ENCODE measurements around the gene CGB8. TPM values are rescaled to one million over a fixed set of nuclear protein-coding genes. Genes with fewer than 3 reads are reported as not detected.
"Not testable (repeated sequence)": the region's sequence is repeated elsewhere in the genome, so short reads cannot be mapped to it uniquely, and the experiment has no call there.

CGB8 gene
- total RNA-seq: not detected
- polyA plus RNA-seq: not detected
- long read RNA-seq, donor 1: 0 reads
- long read RNA-seq, donor 2: 0 reads

- H3K4me1 ChIP-seq (ENCODE audit: control insufficient read depth in 1 of 2, insufficient read depth in 2 of 2, low read length in 2 of 2); intact Hi-C loops (cut with DNase I); H3K27ac ChIP-seq (ENCODE audit: low read depth in 1 of 2, low read length in 2 of 2); H3K27me3 ChIP-seq (ENCODE audit: control insufficient read depth in 1 of 2, insufficient read depth in 2 of 2, low read length in 1 of 2); H3K4me3 ChIP-seq (ENCODE audit: low read length in 2 of 2); ATAC-seq (ENCODE audit: low FRiP score); H3K9me3 ChIP-seq (ENCODE audit: control insufficient read depth, low read length); H3K36me3 ChIP-seq (ENCODE audit: control insufficient read depth in 1 of 2, insufficient read depth in 2 of 2, low read length in 1 of 2); DNase-seq: not testable (repeated sequence)
- WGBS, 2 donors: 70 to 79% methylated on average over 8 to 12 of the region's 12 CpGs
These were observed at the start of gene CGB8 for GRCh38 chr19:49049011-49049410. CGB8 (minus strand) TSS chr19:49049111; CDS start chr19:49048739, 372 bp downstream.

DNA sequence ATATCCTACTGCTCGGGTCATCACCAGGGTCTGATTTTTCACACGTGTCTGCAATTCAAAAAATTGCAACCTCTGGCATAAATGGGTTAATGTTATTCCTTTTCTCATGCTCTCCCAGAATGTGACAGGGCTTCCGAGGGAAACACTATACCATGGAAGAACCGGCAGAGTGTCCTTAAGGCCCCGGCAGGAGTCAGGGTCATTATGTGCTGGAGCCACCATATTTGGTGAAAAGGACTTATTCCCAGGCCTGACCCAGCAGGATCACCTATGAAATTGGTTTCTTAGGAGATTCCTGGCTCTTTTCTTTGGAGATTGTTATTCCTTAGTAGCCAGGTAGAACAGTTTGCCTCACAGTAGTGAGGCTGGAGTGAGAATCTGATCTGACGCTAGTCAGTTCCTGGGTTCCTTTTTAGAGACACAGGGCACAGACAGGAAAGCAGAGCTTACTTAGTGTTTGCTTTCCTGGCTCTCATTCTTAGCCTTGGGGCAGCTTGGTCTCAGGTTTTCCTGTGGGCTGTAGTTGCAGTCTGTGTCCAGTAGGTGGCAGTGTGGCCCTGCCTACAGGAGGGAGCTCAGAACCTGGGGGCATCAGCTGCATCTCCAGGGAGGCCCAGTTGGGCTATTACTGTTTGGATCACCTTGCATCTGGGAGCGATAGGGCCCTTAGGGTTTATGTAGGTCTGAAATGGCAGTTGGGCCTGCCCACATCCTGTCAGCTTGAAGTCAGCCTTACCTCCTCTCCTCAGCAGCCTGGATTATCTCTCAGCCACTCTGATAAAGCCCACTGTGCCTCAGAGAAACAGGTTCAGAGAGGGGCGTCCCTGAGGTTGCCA, 48.8 kb upstream of the CGB8 start:
- Histone ChIP-seq H3K4me3 (ENCODE audit: low read length in 2 of 2) (no peak overlapping the region), H3K27me3 (ENCODE audit: control insufficient read depth in 1 of 2, insufficient read depth in 2 of 2, low read length in 1 of 2) (no peaks in the 10 kb centered on the region), H3K27ac (ENCODE audit: low read depth in 1 of 2, low read length in 2 of 2) (no peak overlapping the region), H3K4me1 (ENCODE audit: control insufficient read depth in 1 of 2, insufficient read depth in 2 of 2, low read length in 2 of 2) (no peaks in the 10 kb centered on the region), H3K36me3 (ENCODE audit: control insufficient read depth in 1 of 2, insufficient read depth in 2 of 2, low read length in 1 of 2) (peaks cover 0 to 9% of the 10 kb centered on the region in 2 donors), H3K9me3 (ENCODE audit: control insufficient read depth, low read length) (no peaks in the 10 kb centered on the region)
- peak in 1 of 2 donors; percentile 74 for DNase-seq
- intact Hi-C loops (cut with DNase I): loop anchor here (5.0 to 10.0 kb wide), 2 partner anchors 47 to 110 kb away; no protein-coding TSS in a partner anchor
- peak; percentile 84 for ATAC-seq (ENCODE audit: low FRiP score)
- WGBS, 2 donors: 39 to 42% methylated on average over 8 of the region's 8 CpGs

DNA sequence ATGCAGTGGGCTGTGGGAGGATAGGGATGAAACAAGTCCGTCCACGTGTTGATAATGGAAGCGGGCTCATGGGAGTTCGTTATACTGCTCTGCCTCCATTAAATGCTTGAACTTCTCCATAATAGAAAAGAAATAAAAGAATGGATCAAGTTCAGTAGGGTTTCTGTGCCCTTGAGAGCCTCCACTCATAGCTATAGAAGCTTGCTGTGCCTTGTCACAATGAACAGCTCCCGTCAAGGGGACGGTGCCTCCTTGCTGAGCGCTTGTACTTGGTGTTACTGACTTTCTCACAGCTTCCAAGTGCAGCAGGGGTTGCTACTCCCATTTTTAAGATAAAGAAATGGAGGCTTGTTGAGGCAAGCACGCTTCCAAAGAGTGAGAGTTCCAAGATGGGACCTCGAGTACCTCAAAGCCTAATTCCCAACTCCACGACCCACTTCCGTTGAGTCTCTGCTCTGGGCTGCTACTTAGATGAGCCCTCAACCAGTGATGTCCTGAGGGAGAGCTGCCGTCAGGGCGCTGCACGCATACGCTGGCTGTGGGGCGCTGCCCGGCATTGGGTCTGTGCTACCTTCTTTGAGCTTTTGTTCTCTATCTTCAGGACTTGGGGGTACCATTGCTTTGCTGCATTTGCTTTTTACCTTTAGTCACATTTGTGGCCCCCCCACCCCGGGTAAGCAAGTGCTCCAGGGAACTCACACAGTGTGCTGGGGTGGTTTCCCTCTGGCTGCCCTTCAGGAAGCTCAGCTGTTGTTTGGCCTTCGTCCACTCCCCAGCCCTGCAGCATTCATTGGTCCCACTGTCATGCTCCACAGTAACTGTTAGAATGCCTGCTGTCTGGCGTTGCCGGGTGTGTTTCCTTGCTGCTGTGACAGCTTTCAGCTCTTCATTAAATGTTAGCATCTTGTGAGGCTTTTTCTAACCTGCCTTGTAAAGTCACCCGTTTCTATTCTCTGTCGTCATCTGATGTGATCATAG, 45.9 kb upstream of the CGB8 start:
- H3K27ac ChIP-seq (ENCODE audit: low read depth in 1 of 2, low read length in 2 of 2): no peak overlapping the region
- intact Hi-C loops (cut with DNase I): loop anchor here (5.0 to 10.0 kb wide), 3 partner anchors 50 to 113 kb away; no protein-coding TSS in a partner anchor
- 71 to 72% methylated on average over 23 of the region's 23 CpGs for WGBS, 2 donors
- DNase-seq (no peak), ATAC-seq (ENCODE audit: low FRiP score) (no peak)
- no peaks in the 10 kb centered on the region for H3K4me1 ChIP-seq (ENCODE audit: control insufficient read depth in 1 of 2, insufficient read depth in 2 of 2, low read length in 2 of 2)
- H3K27me3 ChIP-seq (ENCODE audit: control insufficient read depth in 1 of 2, insufficient read depth in 2 of 2, low read length in 1 of 2): no peaks in the 10 kb centered on the region
- peaks cover 7 to 11% of the 10 kb centered on the region in 2 donors for H3K36me3 ChIP-seq (ENCODE audit: control insufficient read depth in 1 of 2, insufficient read depth in 2 of 2, low read length in 1 of 2)
- no peak overlapping the region for H3K4me3 ChIP-seq (ENCODE audit: low read length in 2 of 2)
- no peaks in the 10 kb centered on the region for H3K9me3 ChIP-seq (ENCODE audit: control insufficient read depth, low read length)

- H3K36me3 ChIP-seq (ENCODE audit: control insufficient read depth in 1 of 2, insufficient read depth in 2 of 2, low read length in 1 of 2): peaks cover 7 to 8% of the 10 kb centered on the region in 2 donors
- WGBS, 2 donors: 88% methylated on average over 6 of the region's 6 CpGs
- H3K4me3 ChIP-seq (ENCODE audit: low read length in 2 of 2): no peak overlapping the region
- intact Hi-C loops (cut with DNase I): loop anchor here in 1 of 2 donors (5.0 to 10.0 kb wide), 2 partner anchors 52 to 105 kb away; no protein-coding TSS in a partner anchor
- H3K27ac ChIP-seq (ENCODE audit: low read depth in 1 of 2, low read length in 2 of 2): no peak overlapping the region
- DNase-seq: no peak
- no peaks in the 10 kb centered on the region for H3K27me3 ChIP-seq (ENCODE audit: control insufficient read depth in 1 of 2, insufficient read depth in 2 of 2, low read length in 1 of 2)
- no peak for ATAC-seq (ENCODE audit: low FRiP score)
- no peaks in the 10 kb centered on the region for H3K9me3 ChIP-seq (ENCODE audit: control insufficient read depth, low read length)
- no peaks in the 10 kb centered on the region for H3K4me1 ChIP-seq (ENCODE audit: control insufficient read depth in 1 of 2, insufficient read depth in 2 of 2, low read length in 2 of 2)
These were observed 43.8 kb upstream of the CGB8 start for GRCh38 chr19:49092686-49093085.

GRCh38 chr19:49091391-49092038, 42.6 kb upstream of the CGB8 start:
- DNase-seq (no peak), ATAC-seq (ENCODE audit: low FRiP score) (no peak)
- intact Hi-C loops (cut with DNase I): loop anchor here in 1 of 2 donors (5.0 to 10.0 kb wide), 2 partner anchors 53 to 106 kb away; no protein-coding TSS in a partner anchor
- Histone ChIP-seq H3K27me3 (ENCODE audit: control insufficient read depth in 1 of 2, insufficient read depth in 2 of 2, low read length in 1 of 2) (no peaks in the 10 kb centered on the region), H3K27ac (ENCODE audit: low read depth in 1 of 2, low read length in 2 of 2) (no peak overlapping the region), H3K36me3 (ENCODE audit: control insufficient read depth in 1 of 2, insufficient read depth in 2 of 2, low read length in 1 of 2) (peaks cover 8 to 9% of the 10 kb centered on the region in 2 donors), H3K4me1 (ENCODE audit: control insufficient read depth in 1 of 2, insufficient read depth in 2 of 2, low read length in 2 of 2) (no peaks in the 10 kb centered on the region), H3K9me3 (ENCODE audit: control insufficient read depth, low read length) (no peaks in the 10 kb centered on the region), H3K4me3 (ENCODE audit: low read length in 2 of 2) (no peak overlapping the region)
- WGBS, 2 donors: 91 to 93% methylated on average over 17 of the region's 17 CpGs

DNA sequence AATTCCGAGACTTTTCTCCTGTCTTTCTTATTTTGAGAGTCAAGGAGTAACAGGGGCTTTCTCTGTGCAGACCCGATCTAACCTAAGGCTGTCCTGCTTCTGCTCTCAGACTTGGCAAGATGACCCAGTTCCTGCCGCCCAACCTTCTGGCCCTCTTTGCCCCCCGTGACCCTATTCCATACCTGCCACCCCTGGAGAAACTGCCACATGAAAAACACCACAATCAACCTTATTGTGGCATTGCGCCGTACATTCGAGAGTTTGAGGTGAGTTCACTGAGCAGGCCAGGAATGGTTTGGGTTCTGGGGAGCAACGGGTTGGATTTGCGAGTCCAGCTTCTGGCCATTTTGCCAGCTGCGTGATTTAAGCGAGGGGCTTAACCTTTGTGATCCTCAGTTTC, 37.4 kb upstream of the CGB8 start:
- Histone ChIP-seq H3K27ac (ENCODE audit: low read depth in 1 of 2, low read length in 2 of 2) (no peak overlapping the region), H3K4me1 (ENCODE audit: control insufficient read depth in 1 of 2, insufficient read depth in 2 of 2, low read length in 2 of 2) (no peaks in the 10 kb centered on the region), H3K9me3 (ENCODE audit: control insufficient read depth, low read length) (no peaks in the 10 kb centered on the region), H3K4me3 (ENCODE audit: low read length in 2 of 2) (peak overlapping the region; percentile 24 to 65), H3K36me3 (ENCODE audit: control insufficient read depth in 1 of 2, insufficient read depth in 2 of 2, low read length in 1 of 2) (peaks cover 4 to 8% of the 10 kb centered on the region in 2 donors), H3K27me3 (ENCODE audit: control insufficient read depth in 1 of 2, insufficient read depth in 2 of 2, low read length in 1 of 2) (no peaks in the 10 kb centered on the region)
- intact Hi-C loops (cut with DNase I): no loop called here
- no peak for ATAC-seq (ENCODE audit: low FRiP score)
- no peak for DNase-seq
- 54 to 58% methylated on average over 11 of the region's 11 CpGs for WGBS, 2 donors

GRCh38 chr19:49085868-49086232, 36.9 kb upstream of the CGB8 start:
- 0 to 2% methylated on average over 14 of the region's 14 CpGs for WGBS, 2 donors
- Histone ChIP-seq H3K27ac (ENCODE audit: low read depth in 1 of 2, low read length in 2 of 2) (peak overlapping the region in 1 of 2 donors; percentile 18), H3K9me3 (ENCODE audit: control insufficient read depth, low read length) (no peaks in the 10 kb centered on the region), H3K4me1 (ENCODE audit: control insufficient read depth in 1 of 2, insufficient read depth in 2 of 2, low read length in 2 of 2) (no peaks in the 10 kb centered on the region), H3K4me3 (ENCODE audit: low read length in 2 of 2) (peak overlapping the region; percentile 24 to 65), H3K27me3 (ENCODE audit: control insufficient read depth in 1 of 2, insufficient read depth in 2 of 2, low read length in 1 of 2) (no peaks in the 10 kb centered on the region), H3K36me3 (ENCODE audit: control insufficient read depth in 1 of 2, insufficient read depth in 2 of 2, low read length in 1 of 2) (peaks cover 4 to 8% of the 10 kb centered on the region in 2 donors)
- DNase-seq (no peak), ATAC-seq (ENCODE audit: low FRiP score) (no peak)
- intact Hi-C loops (cut with DNase I): no loop called here
